Stimulated activated CD8-positive, alpha-beta memory T cell treated with anti-CD3 and anti-CD28 coated beads, Interleukin-7, amount 100 ng/mL, for 1 hour (primary cell): ENCODE data around the gene CASP8AP2.
"Not testable (repeated sequence)": the region's sequence is repeated elsewhere in the genome, so short reads cannot be mapped to it uniquely, and the experiment has no call there.

ENCODE experiments used
- DNase-seq, 2 donors: peaks; one replicate each; pipeline ENCODE4 v3.0.0-alpha.2; 2020; ENCODE audit warnings: low read depth in 2 of 2

CASP8AP2 gene

GRCh38 chr6:89829472-89830169 lies at the start of gene CASP8AP2:
Gene CASP8AP2 (plus strand): TSS chr6:89829880.
- DNase-seq: peak; percentile 81 to 82

GRCh38 chr6:89781070-89782034 lies 48.3 kb upstream of the CASP8AP2 start:
- DNase-seq: no peak

- no peak for DNase-seq
Measured at GRCh38 chr6:89782222-89782621, 47.5 kb upstream of the CASP8AP2 start.

GRCh38 chr6:89783293-89783692 lies 46.4 kb upstream of the CASP8AP2 start:
- DNase-seq: not testable (repeated sequence)

- no peak for DNase-seq
Measured at GRCh38 chr6:89784838-89785237, 44.8 kb upstream of the CASP8AP2 start.

GRCh38 chr6:89786970-89787369 lies 42.7 kb upstream of the CASP8AP2 start:
- DNase-seq: no peak

GRCh38 chr6:89787660-89788328 lies 41.9 kb upstream of the CASP8AP2 start:
- DNase-seq: no peak

GRCh38 chr6:89789980-89790379 lies 39.7 kb upstream of the CASP8AP2 start:
- no peak for DNase-seq

- no peak for DNase-seq
Measured at GRCh38 chr6:89790403-89790802, 39.3 kb upstream of the CASP8AP2 start.

- DNase-seq: no peak
Measured at GRCh38 chr6:89792881-89793280, 36.8 kb upstream of the CASP8AP2 start.

- no peak for DNase-seq
Measured at GRCh38 chr6:89793586-89793985, 36.1 kb upstream of the CASP8AP2 start.

- no peak for DNase-seq
Measured at GRCh38 chr6:89794324-89794723, 35.4 kb upstream of the CASP8AP2 start.

GRCh38 chr6:89797317-89797716 lies 32.4 kb upstream of the CASP8AP2 start:
- no peak for DNase-seq

GRCh38 chr6:89799096-89799495 lies 30.6 kb upstream of the CASP8AP2 start:
- DNase-seq: no peak

GRCh38 chr6:89799756-89800155 lies 29.9 kb upstream of the CASP8AP2 start:
- DNase-seq: no peak

GRCh38 chr6:89803271-89803670 lies 26.4 kb upstream of the CASP8AP2 start:
- no peak for DNase-seq

GRCh38 chr6:89805814-89806371 lies 23.8 kb upstream of the CASP8AP2 start:
- no peak for DNase-seq

GRCh38 chr6:89807581-89807980 lies 22.1 kb upstream of the CASP8AP2 start:
- no peak for DNase-seq

GRCh38 chr6:89813422-89813821 lies 16.3 kb upstream of the CASP8AP2 start:
- not testable (repeated sequence) for DNase-seq

- no peak for DNase-seq
Measured at GRCh38 chr6:89817481-89817880, 12.2 kb upstream of the CASP8AP2 start.

GRCh38 chr6:89818977-89819335 lies 10.7 kb upstream of the CASP8AP2 start:
- no peak for DNase-seq
